Thyroid gland (tissue), 4 donors: ENCODE data around the gene UBE2D3. TPM values are rescaled to one million over a fixed set of nuclear protein-coding genes. Genes with fewer than 3 reads are reported as not detected.

Experiments
- DNase-seq, 2 donors: peaks; one replicate each; pipeline ENCODE4 v3.0.0-alpha.2; 2019
- H3K27ac ChIP-seq, 3 donors: fragments of 200-600 bp; sonication (generic); 1 replicate in 2 of 3; 2 replicates in 1 of 3; pipeline ENCODE4 v1.5.1; 2016 to 2019; ENCODE audit warnings: mild to moderate bottlenecking in 1 of 3, moderate library complexity in 1 of 3
- H3K27me3 ChIP-seq: fragments of 200-600 bp; sonication (generic); one replicate; pipeline ENCODE4 v1.5.1; 2019
- H3K36me3 ChIP-seq, 2 donors: fragments of 200-600 bp; sonication (generic); one replicate each; pipeline ENCODE4 v1.5.1; 2016 to 2019
- H3K4me1 ChIP-seq, 2 donors: fragments of 200-600 bp; sonication (generic); one replicate each; pipeline ENCODE4 v1.5.1; 2017 to 2019
- H3K4me3 ChIP-seq, 3 donors: fragments of 200-600 bp; sonication (generic); replicated peaks in 1 of 3; 1 replicate in 2 of 3; 2 replicates in 1 of 3; pipeline ENCODE4 v1.5.1; 2016; ENCODE audit warnings: mild to moderate bottlenecking in 1 of 3
- H3K9me3 ChIP-seq: fragments of 200-600 bp; sonication (generic); one replicate; pipeline ENCODE4 v1.5.1; 2017
- POLR2A ChIP-seq, 2 donors: fragments of 450-650 bp; IDR thresholded peaks; one replicate each; pipeline ENCODE4 v1.6.1; 2017; ENCODE audit warnings: antibody characterized with exemption in 2 of 2, mild to moderate bottlenecking in 2 of 2, moderate library complexity in 1 of 2
- WGBS, 2 donors: methylation state at CpG; one replicate each; pipeline ENCODE4 v1.1.5; 2017; 5-methylcytosine and 5-hydroxymethylcytosine counted together
- intact Hi-C: fragments of 100-400 bp; cut with DNase I; formaldehyde crosslinking; loops from one replicate; pipeline ENCODE4 v1.15.1; 2023
- total RNA-seq, 4 donors: library from RNA; depleted of rRNA; stranded (reverse); fragments of >200 nt; gene quantifications; one replicate each; pipeline ENCODE4 v1.2.3, GENCODE V29; 2016
- TF ChIP-seq, protein P1 (sequence below), 6 experiments: fragments of 200-600 bp in 3 of 6; fragments of 450-650 bp in 3 of 6; sonication (generic) in 3 of 6; IDR thresholded peaks; one replicate each; pipeline ENCODE4 v1.5.1; 2016 to 2019; ENCODE audit warnings: antibody characterized with exemption in 6 of 6, mild to moderate bottlenecking in 2 of 6, inconsistent platforms in 1 of 6, moderate library complexity in 1 of 6

UBE2D3 gene
- total RNA-seq, 4 donors from 2014 or later: 379 to 633 (median 495) TPM

DNA sequence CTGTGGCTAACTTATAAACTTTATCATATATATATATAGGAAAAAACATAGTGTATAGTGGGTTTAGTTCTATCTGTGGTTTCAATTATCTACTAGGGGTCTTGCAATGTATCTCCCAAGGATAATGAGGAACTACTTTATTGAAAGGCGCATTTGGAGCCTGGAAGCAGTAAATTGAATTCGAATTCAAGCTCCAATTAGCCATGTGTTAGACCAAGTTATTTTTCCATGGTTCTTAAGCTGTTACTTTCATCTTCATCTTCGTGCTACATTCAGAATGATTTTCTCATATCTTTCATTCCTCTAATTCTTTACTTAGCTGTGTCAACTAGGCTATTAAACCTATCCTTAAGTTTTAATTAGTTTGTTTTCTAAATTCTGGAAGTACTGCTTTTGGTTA is 39.4 kb downstream of the UBE2D3 start:
- no peak for TF ChIP-seq POLR2A (IDR thresholded peaks at IDR 0.05)
- TF ChIP-seq, protein P1, sequence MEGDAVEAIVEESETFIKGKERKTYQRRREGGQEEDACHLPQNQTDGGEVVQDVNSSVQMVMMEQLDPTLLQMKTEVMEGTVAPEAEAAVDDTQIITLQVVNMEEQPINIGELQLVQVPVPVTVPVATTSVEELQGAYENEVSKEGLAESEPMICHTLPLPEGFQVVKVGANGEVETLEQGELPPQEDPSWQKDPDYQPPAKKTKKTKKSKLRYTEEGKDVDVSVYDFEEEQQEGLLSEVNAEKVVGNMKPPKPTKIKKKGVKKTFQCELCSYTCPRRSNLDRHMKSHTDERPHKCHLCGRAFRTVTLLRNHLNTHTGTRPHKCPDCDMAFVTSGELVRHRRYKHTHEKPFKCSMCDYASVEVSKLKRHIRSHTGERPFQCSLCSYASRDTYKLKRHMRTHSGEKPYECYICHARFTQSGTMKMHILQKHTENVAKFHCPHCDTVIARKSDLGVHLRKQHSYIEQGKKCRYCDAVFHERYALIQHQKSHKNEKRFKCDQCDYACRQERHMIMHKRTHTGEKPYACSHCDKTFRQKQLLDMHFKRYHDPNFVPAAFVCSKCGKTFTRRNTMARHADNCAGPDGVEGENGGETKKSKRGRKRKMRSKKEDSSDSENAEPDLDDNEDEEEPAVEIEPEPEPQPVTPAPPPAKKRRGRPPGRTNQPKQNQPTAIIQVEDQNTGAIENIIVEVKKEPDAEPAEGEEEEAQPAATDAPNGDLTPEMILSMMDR (IDR thresholded peaks at IDR 0.05): no peak
- no peak for DNase-seq
- no peak overlapping the region for H3K4me3 ChIP-seq
- no peaks in the 10 kb centered on the region for H3K4me1 ChIP-seq
- H3K36me3 ChIP-seq: no peaks in the 10 kb centered on the region
- 92 to 97% methylated on average over 3 of the region's 3 CpGs for WGBS, 2 donors
- no peaks in the 10 kb centered on the region for H3K27me3 ChIP-seq
- H3K27ac ChIP-seq: no peak overlapping the region
- intact Hi-C loops: no loop called here
- no peaks in the 10 kb centered on the region for H3K9me3 ChIP-seq

GRCh38 chr4:102787096-102787881 is 40.1 kb downstream of the UBE2D3 start:
- no peaks in the 10 kb centered on the region for H3K4me1 ChIP-seq
- no peaks in the 10 kb centered on the region for H3K36me3 ChIP-seq
- H3K27me3 ChIP-seq: no peaks in the 10 kb centered on the region
- intact Hi-C loops: no loop called here
- H3K9me3 ChIP-seq: no peaks in the 10 kb centered on the region
- H3K27ac ChIP-seq: no peak overlapping the region
- 95% methylated on average over 7 of the region's 7 CpGs for WGBS, 2 donors
- no peak overlapping the region for H3K4me3 ChIP-seq
- DNase-seq: no peak
- TF ChIP-seq POLR2A (IDR thresholded peaks at IDR 0.05): no peak
- TF ChIP-seq, protein P1 (IDR thresholded peaks at IDR 0.05): no peak

DNA sequence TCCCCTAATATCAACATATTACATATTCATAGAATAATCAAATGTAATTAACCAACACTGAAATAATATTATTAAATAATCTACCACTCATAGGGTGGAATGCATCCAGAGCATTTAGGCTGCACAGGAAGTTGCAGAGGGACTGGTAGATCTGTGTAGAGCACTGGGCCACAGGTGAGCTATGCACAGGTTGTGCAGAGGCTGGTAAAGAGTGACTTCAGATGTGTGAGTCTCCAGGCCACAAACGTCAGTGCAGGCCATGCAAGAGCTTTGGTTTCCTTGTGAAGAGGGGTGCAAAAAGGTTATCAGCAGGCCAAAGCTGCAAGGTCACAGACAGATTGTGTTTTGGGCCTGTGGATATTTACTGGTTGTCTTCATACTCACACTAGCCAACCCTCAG is 41.1 kb downstream of the UBE2D3 start:
- Histone ChIP-seq H3K9me3 (no peaks in the 10 kb centered on the region), H3K36me3 (no peaks in the 10 kb centered on the region), H3K4me1 (no peaks in the 10 kb centered on the region), H3K4me3 (no peak overlapping the region), H3K27ac (no peak overlapping the region), H3K27me3 (no peaks in the 10 kb centered on the region)
- no peak for DNase-seq
- TF ChIP-seq, protein P1 (IDR thresholded peaks at IDR 0.05): no peak
- no peak for TF ChIP-seq POLR2A (IDR thresholded peaks at IDR 0.05)
- intact Hi-C loops: no loop called here
- WGBS, 2 donors: 43 to 60% methylated on average over 1 of the region's 1 CpG

DNA sequence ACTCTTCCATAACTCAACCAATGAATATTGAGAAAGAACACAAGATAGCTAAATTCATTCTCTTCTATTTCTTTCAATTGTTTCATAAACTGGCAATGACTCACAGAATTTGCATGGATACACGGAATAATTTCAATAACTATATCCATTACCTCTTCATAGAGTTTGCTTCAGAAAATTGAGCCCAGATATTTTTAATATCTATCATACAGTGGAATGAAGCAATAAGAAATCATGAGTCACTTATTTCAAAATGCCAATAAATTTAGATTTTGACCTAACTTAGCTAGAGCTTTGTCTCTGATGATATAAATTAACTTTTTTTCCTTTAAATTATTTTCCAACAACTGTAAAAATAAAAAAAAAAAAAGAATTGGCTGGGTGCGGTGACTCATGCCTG is 44.3 kb downstream of the UBE2D3 start:
- TF ChIP-seq, protein P1 (IDR thresholded peaks at IDR 0.05): no peak
- no peak for TF ChIP-seq POLR2A (IDR thresholded peaks at IDR 0.05)
- H3K27ac ChIP-seq: no peak overlapping the region
- H3K4me3 ChIP-seq: no peak overlapping the region
- H3K27me3 ChIP-seq: no peaks in the 10 kb centered on the region
- DNase-seq: no peak
- H3K36me3 ChIP-seq: no peaks in the 10 kb centered on the region
- intact Hi-C loops: no loop called here
- H3K4me1 ChIP-seq: peaks cover 0 to 7% of the 10 kb centered on the region in 2 donors
- H3K9me3 ChIP-seq: no peaks in the 10 kb centered on the region
- 91 to 95% methylated on average over 2 of the region's 2 CpGs for WGBS, 2 donors

GRCh38 chr4:102781570-102781969 is 45.8 kb downstream of the UBE2D3 start:
- no peaks in the 10 kb centered on the region for H3K36me3 ChIP-seq
- 91% methylated on average over 1 of the region's 1 CpG for WGBS, 2 donors
- H3K4me1 ChIP-seq: peaks cover 0 to 7% of the 10 kb centered on the region in 2 donors
- H3K4me3 ChIP-seq: no peak overlapping the region
- H3K27ac ChIP-seq: no peak overlapping the region
- no peaks in the 10 kb centered on the region for H3K9me3 ChIP-seq
- intact Hi-C loops: no loop called here
- TF ChIP-seq, protein P1 (IDR thresholded peaks at IDR 0.05): no peak
- no peak for TF ChIP-seq POLR2A (IDR thresholded peaks at IDR 0.05)
- DNase-seq: no peak
- no peaks in the 10 kb centered on the region for H3K27me3 ChIP-seq
